ENCODE results near the gene GSTM4. TPM values are rescaled to one million over a fixed set of nuclear protein-coding genes. Genes with fewer than 3 reads are reported as not detected.

Gene GSTM4
- total and polyA plus RNA-seq, 10 donors, result 14.8 to 53.8 (median 31.2) TPM

DNA sequence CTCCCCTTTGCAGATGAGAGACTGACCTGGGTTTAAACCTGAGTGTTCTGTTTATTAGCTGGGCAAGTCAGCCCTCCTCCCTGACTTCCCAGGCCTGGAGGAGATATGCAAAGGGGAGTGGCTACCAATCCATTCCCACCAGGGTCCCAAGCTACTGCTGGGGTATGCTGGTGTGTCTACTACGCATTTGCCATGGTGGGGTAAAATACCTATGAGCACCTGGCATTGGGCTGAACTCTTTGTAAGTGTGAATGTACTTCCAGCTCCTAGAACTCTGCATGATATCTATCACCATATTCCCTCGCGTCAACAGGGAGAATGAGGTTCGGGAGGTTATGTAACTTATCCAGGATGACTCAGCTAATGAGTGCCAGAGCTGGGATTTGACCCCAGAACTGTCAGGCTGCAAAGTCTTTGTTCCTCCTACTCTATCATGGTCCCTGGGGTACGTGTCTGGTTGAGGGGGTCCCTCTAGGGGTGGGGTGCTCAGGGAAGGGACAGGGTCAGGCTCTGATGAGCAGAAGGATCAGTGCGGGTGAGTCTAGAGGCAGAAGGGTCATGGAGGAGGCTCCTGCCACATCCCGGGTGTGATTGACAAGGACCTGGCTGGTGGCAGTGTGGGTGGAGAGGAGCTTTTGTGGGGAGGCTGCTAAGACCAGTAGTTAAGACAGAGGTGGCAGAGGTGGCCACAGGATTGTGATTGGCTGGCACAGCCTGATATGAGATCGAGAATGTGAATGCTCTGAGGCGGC, 19.5 kb upstream of the GSTM4 start:
- intact Hi-C loops (cut with DNase I; ENCODE audit: low total_unique reads), result no loop called here
- WGBS, 5 donors, result 59 to 78% (median 65%) methylated on average over 8 to 9 of the region's 9 CpGs
- no peak for DNase-seq
- H3K4me3 ChIP-seq, result no peak overlapping the region
- peaks cover 0 to 16% (median 7%) of the 10 kb centered on the region in 6 donors for H3K36me3 ChIP-seq
- no peaks in the 10 kb centered on the region for H3K27me3 ChIP-seq (replicated peaks in 1 of 7)
- peak overlapping the region in 1 of 8 donors; percentile 15 for H3K27ac ChIP-seq
- H3K9me3 ChIP-seq, result no peaks in the 10 kb centered on the region
- peaks cover 0 to 39% (median 13%) of the 10 kb centered on the region in 6 donors for H3K4me1 ChIP-seq
- TF ChIP-seq POLR2A (IDR thresholded peaks at IDR 0.05), result no peak
- TF ChIP-seq POLR2AphosphoS5 (IDR thresholded peaks at IDR 0.05), result no peak
- TF ChIP-seq, protein P1, sequence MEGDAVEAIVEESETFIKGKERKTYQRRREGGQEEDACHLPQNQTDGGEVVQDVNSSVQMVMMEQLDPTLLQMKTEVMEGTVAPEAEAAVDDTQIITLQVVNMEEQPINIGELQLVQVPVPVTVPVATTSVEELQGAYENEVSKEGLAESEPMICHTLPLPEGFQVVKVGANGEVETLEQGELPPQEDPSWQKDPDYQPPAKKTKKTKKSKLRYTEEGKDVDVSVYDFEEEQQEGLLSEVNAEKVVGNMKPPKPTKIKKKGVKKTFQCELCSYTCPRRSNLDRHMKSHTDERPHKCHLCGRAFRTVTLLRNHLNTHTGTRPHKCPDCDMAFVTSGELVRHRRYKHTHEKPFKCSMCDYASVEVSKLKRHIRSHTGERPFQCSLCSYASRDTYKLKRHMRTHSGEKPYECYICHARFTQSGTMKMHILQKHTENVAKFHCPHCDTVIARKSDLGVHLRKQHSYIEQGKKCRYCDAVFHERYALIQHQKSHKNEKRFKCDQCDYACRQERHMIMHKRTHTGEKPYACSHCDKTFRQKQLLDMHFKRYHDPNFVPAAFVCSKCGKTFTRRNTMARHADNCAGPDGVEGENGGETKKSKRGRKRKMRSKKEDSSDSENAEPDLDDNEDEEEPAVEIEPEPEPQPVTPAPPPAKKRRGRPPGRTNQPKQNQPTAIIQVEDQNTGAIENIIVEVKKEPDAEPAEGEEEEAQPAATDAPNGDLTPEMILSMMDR (IDR thresholded peaks at IDR 0.05 in 8 of 11, conservative IDR thresholded peaks at IDR 0.05 in 3 of 11), result no peak

GRCh38 chr1:109637446-109637845, 18.5 kb upstream of the GSTM4 start:
- H3K36me3 ChIP-seq, result peaks cover 0 to 6% (median 0%) of the 10 kb centered on the region in 6 donors
- H3K4me3 ChIP-seq, result no peak overlapping the region
- no peak overlapping the region for H3K27ac ChIP-seq
- H3K4me1 ChIP-seq, result peaks cover 0 to 30% (median 10%) of the 10 kb centered on the region in 6 donors
- TF ChIP-seq POLR2A (IDR thresholded peaks at IDR 0.05) (no peak), POLR2AphosphoS5 (IDR thresholded peaks at IDR 0.05) (no peak)
- TF ChIP-seq, protein P1 (IDR thresholded peaks at IDR 0.05 in 8 of 11, conservative IDR thresholded peaks at IDR 0.05 in 3 of 11), result no peak
- H3K9me3 ChIP-seq, result no peaks in the 10 kb centered on the region
- intact Hi-C loops (cut with DNase I; ENCODE audit: low total_unique reads), result no loop called here
- DNase-seq, result no peak
- 90 to 95% (median 93%) methylated on average over 7 of the region's 7 CpGs for WGBS, 5 donors
- no peaks in the 10 kb centered on the region for H3K27me3 ChIP-seq (replicated peaks in 1 of 7)

GRCh38 chr1:109639063-109639840, 16.6 kb upstream of the GSTM4 start:
- intact Hi-C loops (cut with DNase I; ENCODE audit: low total_unique reads), result no loop called here
- no peak for DNase-seq
- H3K4me3 ChIP-seq, result no peak overlapping the region
- H3K4me1 ChIP-seq, result peaks cover 6 to 36% (median 19%) of the 10 kb centered on the region in 6 donors
- no peak overlapping the region for H3K27ac ChIP-seq
- 83 to 86% (median 84%) methylated on average over 6 to 9 of the region's 9 CpGs for WGBS, 5 donors
- H3K9me3 ChIP-seq, result no peaks in the 10 kb centered on the region
- no peaks in the 10 kb centered on the region for H3K36me3 ChIP-seq
- H3K27me3 ChIP-seq (replicated peaks in 1 of 7), result no peaks in the 10 kb centered on the region
- TF ChIP-seq POLR2AphosphoS5 (IDR thresholded peaks at IDR 0.05) (no peak), POLR2A (IDR thresholded peaks at IDR 0.05) (no peak)
- TF ChIP-seq, protein P1 (IDR thresholded peaks at IDR 0.05 in 8 of 11, conservative IDR thresholded peaks at IDR 0.05 in 3 of 11), result no peak

- 47 to 72% (median 54%) methylated on average over 5 to 6 of the region's 6 CpGs for WGBS, 5 donors
- H3K4me3 ChIP-seq, result no peak overlapping the region
- H3K9me3 ChIP-seq, result no peaks in the 10 kb centered on the region
- DNase-seq, result no peak
- H3K36me3 ChIP-seq, result no peaks in the 10 kb centered on the region
- no peak for TF ChIP-seq POLR2A (IDR thresholded peaks at IDR 0.05)
- TF ChIP-seq, protein P1 (IDR thresholded peaks at IDR 0.05 in 8 of 11, conservative IDR thresholded peaks at IDR 0.05 in 3 of 11), result no peak
- TF ChIP-seq POLR2AphosphoS5 (IDR thresholded peaks at IDR 0.05), result no peak
- no peaks in the 10 kb centered on the region for H3K27me3 ChIP-seq (replicated peaks in 1 of 7)
- H3K4me1 ChIP-seq, result peaks cover 6 to 31% (median 19%) of the 10 kb centered on the region in 6 donors
- H3K27ac ChIP-seq, result no peak overlapping the region
- intact Hi-C loops (cut with DNase I; ENCODE audit: low total_unique reads), result loop anchor here (5.0 to 10.0 kb wide), 3 partner anchors 93 to 345 kb away; partner anchors contain the start of genes AHCYL1 and GNAI3
Observed at GRCh38 chr1:109639841-109640184, 16.1 kb upstream of the GSTM4 start.

Data from spleen (tissue), 11 donors.